HK-2 (cell line): Measurements from ENCODE around the gene HOTAIR.

Source experiments
- DNase-seq: peaks from one replicate; pipeline ENCODE4 v3.0.0-alpha.2; 2018; ENCODE audit not compliant: unreplicated experiment

The HOTAIR gene

DNA sequence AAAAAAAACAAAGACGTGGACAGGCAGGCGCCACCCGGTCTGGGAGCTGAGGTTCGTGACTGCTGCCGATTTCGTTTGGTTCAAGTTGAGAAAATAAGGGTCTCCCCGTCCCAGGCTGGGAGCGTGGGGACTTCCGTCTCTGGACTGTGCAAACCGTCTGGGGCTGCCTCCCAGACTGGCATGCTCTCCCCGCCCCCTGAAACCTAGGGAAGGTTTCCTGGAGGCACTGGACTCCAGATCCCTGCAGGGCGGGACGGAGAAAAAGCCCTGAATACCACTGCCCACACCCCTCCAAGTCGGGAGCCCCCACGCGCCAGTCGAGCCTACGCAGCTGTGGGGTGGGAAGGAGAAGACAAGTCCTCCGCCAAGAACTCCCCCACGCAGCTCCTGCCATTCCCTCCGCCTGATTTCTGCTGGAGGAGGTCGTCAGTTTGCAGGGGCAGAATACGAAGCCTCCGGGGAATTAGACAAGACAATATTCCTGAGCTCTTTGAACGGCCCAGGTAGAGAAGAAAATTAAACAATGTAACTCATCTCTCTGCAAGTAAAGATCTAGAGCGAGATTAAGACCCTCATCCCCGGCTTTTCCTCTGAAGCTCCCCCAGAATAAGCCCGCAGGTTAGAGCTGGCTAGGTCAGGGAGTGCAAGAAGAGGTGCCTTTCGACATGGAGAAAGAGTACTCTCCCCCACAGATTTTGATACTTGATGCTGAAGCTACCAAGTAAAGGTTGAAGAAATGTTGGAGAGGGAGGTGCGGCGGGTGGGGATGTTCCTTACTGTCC, 46.5 kb downstream of the HOTAIR start:
- no peak for DNase-seq

DNA sequence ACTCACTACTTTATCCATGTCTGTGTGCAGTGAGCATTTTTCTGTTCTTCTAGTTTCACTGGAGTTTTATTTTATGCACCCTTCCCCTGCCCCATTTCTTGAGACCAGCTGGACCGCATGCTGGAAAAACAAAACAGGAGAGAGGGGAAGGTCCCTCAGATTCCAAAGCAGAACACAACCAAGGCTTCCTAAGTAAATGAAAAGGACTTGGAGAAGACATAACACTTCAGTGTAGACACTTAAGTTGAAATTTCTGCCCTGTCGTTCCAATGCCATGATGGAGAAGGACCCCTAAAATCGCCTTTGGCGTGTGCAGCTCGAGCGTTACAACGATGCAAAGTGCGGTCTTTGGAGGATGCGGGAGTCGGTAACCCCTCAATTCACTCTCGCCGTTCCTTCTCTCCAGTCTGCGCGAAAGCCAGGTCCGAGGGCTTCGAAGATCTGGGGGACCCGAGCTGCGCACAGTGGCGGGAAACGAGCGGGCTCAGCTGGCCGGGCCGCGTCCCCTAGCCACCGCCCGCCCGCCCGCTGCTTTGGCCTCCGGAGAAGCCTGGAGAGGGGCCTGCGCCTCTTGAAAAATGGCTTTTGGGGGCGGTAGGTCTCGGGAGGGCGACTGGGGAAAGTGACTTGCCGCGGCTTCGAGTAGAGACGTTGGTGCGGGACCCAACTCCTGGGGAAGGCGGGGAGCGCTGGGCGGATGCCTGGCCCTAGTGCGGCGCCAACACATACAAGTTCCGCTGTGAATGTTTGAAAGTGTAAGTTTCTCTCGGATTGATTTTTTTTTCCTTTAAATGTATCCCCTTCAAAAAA, 47.3 kb downstream of the HOTAIR start:
- no peak for DNase-seq

DNA sequence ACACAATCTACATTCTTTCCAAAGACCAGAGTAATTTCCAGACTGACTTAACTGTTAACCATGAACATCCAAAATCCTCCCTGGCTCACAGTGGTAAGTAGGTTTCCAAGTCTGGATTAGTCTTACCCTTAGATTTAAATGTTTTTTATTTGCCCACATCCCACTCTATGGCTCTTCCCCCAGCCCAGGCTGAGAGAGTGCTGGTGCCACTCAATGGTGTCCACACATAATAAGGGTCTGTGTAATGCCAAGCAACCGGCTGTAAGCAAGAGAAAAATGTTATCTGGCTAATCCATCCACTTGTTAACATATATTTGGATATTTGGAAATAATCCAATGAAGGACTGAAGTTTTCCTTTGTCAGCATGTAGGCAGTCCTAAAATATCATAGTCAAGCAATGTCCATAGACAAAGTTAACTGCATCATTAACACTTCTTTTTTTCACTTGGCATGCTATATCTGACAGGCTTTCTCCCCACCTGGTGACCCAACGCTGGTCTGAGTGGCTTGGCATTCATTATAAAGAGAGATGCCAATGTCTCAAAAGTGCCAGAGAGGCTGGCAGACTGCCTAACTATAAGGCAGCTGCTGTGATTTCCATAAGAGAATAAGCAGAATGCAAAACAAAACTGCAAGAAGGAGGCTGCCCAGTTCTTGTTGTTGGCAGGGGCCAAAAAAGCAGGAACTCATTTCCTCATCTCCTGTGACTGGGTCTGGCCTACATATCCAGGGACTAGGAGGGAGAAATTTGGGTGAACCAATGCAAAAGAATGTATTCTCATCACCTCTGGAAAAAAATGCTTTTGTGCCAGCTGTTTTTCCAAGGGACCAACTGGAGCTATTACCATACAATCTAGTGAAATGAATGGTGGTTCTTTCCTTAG, 50.0 kb downstream of the HOTAIR start:
- DNase-seq, result no peak

DNA sequence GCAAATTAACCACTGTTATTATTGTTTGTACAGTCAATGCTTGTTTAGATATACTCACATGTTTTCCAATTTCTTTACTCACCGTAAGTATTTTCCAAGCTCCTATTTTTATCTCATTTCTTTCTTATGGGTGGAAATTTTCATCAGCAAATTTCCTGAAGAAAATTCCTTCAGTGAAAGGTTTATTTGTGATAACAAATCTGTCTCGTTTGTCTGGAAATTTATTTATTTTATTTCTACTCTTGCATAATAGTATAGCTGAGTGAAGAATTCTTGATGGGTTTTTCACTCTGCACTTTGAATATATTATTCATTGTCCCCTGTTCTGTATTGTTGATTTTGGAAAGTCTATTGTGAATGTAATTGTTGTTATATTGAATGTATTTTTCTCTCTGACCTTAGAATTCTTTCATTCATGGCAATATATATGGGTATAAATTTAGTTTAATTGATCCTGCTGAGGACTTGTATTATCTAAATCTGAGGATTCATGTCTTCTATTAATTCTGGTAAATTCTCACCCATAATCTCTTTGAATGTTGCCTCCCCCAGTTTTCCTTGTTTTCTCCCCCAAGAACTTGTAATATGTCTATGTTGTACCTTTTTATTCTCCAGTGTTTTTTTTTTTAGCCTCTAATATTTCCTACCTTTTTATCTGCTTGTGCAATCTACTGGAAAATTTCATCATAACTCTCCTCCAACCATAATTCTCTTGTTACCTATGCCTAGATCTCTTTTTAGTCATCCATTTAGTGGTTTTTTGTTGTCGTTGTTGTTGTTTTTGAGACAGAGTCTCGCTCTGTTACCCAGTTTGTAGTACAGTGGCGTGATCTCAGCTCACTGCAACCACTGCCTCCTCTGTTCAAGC, 57.7 kb downstream of the HOTAIR start:
- DNase-seq, result no peak
